Testis (tissue), 2 donors: Measurements from ENCODE around the gene AZU1.

ENCODE experiments used
- CTCF ChIP-seq, 3 experiments: fragments of 450-650 bp in 2 of 3; fragments of 200-600 bp in 1 of 3; sonication (generic) in 1 of 3; IDR thresholded peaks; one replicate each; pipeline ENCODE4 v1.5.1; 2016 to 2019; ENCODE audit warnings: antibody characterized with exemption in 3 of 3, mild to moderate bottlenecking in 2 of 3, moderate library complexity in 1 of 3
- POLR2A ChIP-seq: fragments of 450-650 bp; IDR thresholded peaks from one replicate; pipeline ENCODE4 v1.6.1; 2017; ENCODE audit warnings: antibody characterized with exemption, mild to moderate bottlenecking, moderate library complexity

DNA sequence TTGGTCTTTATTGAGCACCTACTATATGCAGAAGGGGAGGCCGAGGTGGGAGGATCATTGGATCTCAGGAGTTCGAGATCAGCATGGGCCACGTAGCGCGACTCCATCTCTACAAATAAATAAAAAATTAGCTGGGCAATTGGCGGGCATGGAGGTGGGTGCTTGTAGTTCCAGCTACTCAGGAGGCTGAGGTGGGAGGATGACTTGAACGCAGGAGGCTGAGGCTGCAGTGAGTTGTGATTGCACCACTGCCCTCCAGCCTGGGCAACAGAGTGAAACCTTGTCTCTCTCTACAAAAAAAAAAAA, 35.6 kb downstream of the AZU1 start:
- TF ChIP-seq POLR2A (no peak), CTCF (IDR thresholded peaks at IDR 0.05) (no peak)
